ENCODE data around the gene MGMT.

DNA sequence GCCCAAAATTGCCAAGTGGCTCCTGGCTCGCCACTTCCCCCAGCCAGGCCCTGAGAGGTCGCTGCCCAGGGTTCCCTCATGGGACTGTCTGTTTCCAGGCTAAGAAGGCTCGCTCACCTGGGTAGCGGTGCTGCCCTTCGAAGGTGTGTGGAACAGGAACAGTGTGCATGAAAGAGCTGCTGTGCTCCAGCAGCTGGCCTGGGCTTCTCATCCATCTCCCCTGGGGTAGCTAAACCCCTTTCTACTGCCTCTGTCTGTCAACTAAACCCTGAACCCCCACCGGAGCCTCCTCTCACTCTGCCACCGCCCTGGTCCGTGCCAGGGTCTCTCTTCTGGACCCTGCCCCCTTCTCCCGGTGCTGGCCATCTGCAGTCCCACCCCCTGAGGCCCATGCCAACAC lies 344.2 kb downstream of the MGMT start:
- TF ChIP-seq EGR1 (IDR thresholded peaks at IDR 0.05; ENCODE audit: low read depth in 2 of 2) (no peak), YY1 (IDR thresholded peaks at IDR 0.05) (no peak), RAD21 (IDR thresholded peaks at IDR 0.05) (no peak), TAF1 (conservative IDR thresholded peaks at IDR 0.05) (no peak), HNF4G (IDR thresholded peaks at IDR 0.05) (no peak), RXRA (IDR thresholded peaks at IDR 0.05) (no peak), GABPA (IDR thresholded peaks at IDR 0.05 in 1 of 2, conservative IDR thresholded peaks at IDR 0.05 in 1 of 2) (no peak), JUND (IDR thresholded peaks at IDR 0.05) (no peak), SP1 (IDR thresholded peaks at IDR 0.05) (no peak)
- TF ChIP-seq, protein P1, sequence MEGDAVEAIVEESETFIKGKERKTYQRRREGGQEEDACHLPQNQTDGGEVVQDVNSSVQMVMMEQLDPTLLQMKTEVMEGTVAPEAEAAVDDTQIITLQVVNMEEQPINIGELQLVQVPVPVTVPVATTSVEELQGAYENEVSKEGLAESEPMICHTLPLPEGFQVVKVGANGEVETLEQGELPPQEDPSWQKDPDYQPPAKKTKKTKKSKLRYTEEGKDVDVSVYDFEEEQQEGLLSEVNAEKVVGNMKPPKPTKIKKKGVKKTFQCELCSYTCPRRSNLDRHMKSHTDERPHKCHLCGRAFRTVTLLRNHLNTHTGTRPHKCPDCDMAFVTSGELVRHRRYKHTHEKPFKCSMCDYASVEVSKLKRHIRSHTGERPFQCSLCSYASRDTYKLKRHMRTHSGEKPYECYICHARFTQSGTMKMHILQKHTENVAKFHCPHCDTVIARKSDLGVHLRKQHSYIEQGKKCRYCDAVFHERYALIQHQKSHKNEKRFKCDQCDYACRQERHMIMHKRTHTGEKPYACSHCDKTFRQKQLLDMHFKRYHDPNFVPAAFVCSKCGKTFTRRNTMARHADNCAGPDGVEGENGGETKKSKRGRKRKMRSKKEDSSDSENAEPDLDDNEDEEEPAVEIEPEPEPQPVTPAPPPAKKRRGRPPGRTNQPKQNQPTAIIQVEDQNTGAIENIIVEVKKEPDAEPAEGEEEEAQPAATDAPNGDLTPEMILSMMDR (IDR thresholded peaks at IDR 0.05; ENCODE audit: low read depth, low read length, missing input control): no peak
- TF ChIP-seq, protein P2, sequence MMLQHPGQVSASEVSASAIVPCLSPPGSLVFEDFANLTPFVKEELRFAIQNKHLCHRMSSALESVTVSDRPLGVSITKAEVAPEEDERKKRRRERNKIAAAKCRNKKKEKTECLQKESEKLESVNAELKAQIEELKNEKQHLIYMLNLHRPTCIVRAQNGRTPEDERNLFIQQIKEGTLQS (IDR thresholded peaks at IDR 0.05): no peak
- TF ChIP-seq, protein P3, sequence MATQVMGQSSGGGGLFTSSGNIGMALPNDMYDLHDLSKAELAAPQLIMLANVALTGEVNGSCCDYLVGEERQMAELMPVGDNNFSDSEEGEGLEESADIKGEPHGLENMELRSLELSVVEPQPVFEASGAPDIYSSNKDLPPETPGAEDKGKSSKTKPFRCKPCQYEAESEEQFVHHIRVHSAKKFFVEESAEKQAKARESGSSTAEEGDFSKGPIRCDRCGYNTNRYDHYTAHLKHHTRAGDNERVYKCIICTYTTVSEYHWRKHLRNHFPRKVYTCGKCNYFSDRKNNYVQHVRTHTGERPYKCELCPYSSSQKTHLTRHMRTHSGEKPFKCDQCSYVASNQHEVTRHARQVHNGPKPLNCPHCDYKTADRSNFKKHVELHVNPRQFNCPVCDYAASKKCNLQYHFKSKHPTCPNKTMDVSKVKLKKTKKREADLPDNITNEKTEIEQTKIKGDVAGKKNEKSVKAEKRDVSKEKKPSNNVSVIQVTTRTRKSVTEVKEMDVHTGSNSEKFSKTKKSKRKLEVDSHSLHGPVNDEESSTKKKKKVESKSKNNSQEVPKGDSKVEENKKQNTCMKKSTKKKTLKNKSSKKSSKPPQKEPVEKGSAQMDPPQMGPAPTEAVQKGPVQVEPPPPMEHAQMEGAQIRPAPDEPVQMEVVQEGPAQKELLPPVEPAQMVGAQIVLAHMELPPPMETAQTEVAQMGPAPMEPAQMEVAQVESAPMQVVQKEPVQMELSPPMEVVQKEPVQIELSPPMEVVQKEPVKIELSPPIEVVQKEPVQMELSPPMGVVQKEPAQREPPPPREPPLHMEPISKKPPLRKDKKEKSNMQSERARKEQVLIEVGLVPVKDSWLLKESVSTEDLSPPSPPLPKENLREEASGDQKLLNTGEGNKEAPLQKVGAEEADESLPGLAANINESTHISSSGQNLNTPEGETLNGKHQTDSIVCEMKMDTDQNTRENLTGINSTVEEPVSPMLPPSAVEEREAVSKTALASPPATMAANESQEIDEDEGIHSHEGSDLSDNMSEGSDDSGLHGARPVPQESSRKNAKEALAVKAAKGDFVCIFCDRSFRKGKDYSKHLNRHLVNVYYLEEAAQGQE (IDR thresholded peaks at IDR 0.05): no peak
- TF ChIP-seq, protein P4, sequence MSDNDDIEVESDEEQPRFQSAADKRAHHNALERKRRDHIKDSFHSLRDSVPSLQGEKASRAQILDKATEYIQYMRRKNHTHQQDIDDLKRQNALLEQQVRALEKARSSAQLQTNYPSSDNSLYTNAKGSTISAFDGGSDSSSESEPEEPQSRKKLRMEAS (IDR thresholded peaks at IDR 0.05): no peak

All from liver (tissue), 3 donors.